ENCODE measurements around the gene RTEL1.

GRCh38 chr20:63648895-63649589 is 9.1 kb upstream of the RTEL1 start:
- TF ChIP-seq CTCF (conservative IDR thresholded peaks at IDR 0.05; ENCODE audit: low read depth, low read length) (no peak), EZH2 (IDR thresholded peaks at IDR 0.05; ENCODE audit: low read length, unreplicated experiment) (no peak), EZH2phosphoT487 (IDR thresholded peaks at IDR 0.05; ENCODE audit: borderline replicate concordance, low read length) (no peak)
